GM23248 (cell line): Measurements from ENCODE around the gene PNMA8C.

Experiments used
- EZH2 ChIP-seq: fragments of 200-600 bp; sonication (generic); IDR thresholded peaks from 2 replicates; pipeline ENCODE4 v1.6.1; 2018; ENCODE audit warnings: antibody characterized with exemption, mild to moderate bottlenecking; ENCODE audit not compliant: insufficient read depth, poor library complexity, severe bottlenecking
- EZH2phosphoT487 ChIP-seq: fragments of 200-600 bp; sonication (generic); IDR thresholded peaks from 2 replicates; pipeline ENCODE4 v1.6.1; 2018; ENCODE audit warnings: antibody characterized with exemption, moderate library complexity, mild to moderate bottlenecking, low read depth; ENCODE audit not compliant: insufficient read depth

GRCh38 chr19:46388311-46389095, 40.2 kb downstream of the PNMA8C start:
- TF ChIP-seq EZH2 (no peak), EZH2phosphoT487 (no peak)
